Skeletal muscle satellite cell (primary cell): Measurements from ENCODE around the gene GPC3.

Experiments used
- H3K27me3 ChIP-seq: 2 replicates; pipeline ENCODE4 v1.7.0; 2013; ENCODE audit warnings: low read length; ENCODE audit not compliant: control insufficient read depth, insufficient read depth
- H3K36me3 ChIP-seq: 2 replicates; pipeline ENCODE4 v1.7.0; 2013; ENCODE audit warnings: mild to moderate bottlenecking, control low read depth, low read length; ENCODE audit not compliant: insufficient read depth
- H3K4me1 ChIP-seq: 2 replicates; pipeline ENCODE4 v1.7.0; 2013; ENCODE audit warnings: low read length; ENCODE audit not compliant: control insufficient read depth, insufficient read depth
- H3K4me2 ChIP-seq: 2 replicates; pipeline ENCODE4 v1.7.0; 2013; ENCODE audit warnings: mild to moderate bottlenecking, low read length
- H3K4me3 ChIP-seq: 2 replicates; pipeline ENCODE4 v1.7.0; 2013; ENCODE audit warnings: low read length
- H3K9ac ChIP-seq: 2 replicates; pipeline ENCODE4 v1.7.0; 2013; ENCODE audit warnings: mild to moderate bottlenecking, low read depth, low read length, moderate library complexity
- H3K9me3 ChIP-seq: replicated peaks from 2 replicates; pipeline ENCODE4 v1.7.0; 2013; ENCODE audit warnings: mild to moderate bottlenecking, control low read depth, low read length

GPC3 gene

DNA sequence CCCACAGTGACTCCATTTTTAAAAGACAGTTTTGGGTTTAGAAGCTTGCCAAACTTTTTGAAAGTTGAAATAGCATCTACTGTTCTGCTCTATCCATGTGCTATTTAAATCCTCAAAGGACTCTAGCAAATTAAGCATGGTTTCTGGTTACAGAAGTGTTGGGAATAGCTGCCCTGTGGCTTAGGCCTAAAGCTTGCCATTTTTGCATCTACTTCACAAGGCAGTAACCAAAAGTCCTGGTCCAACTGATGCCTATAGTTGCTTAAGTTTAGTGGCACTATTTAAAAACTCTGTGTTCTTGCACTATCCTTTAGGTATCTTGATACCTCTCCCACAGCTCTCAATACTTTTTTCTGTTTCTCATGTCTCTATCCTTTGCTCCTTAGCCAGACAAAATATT is 319.1 kb downstream of the GPC3 start:
- H3K9ac ChIP-seq: no peak overlapping the region
- no peak overlapping the region for H3K4me3 ChIP-seq
- H3K9me3 ChIP-seq: no peaks in the 10 kb centered on the region
- no peaks in the 10 kb centered on the region for H3K4me1 ChIP-seq
- H3K36me3 ChIP-seq: no peaks in the 10 kb centered on the region
- H3K4me2 ChIP-seq: no peak overlapping the region
- peaks cover 13% of the 10 kb centered on the region for H3K27me3 ChIP-seq

DNA sequence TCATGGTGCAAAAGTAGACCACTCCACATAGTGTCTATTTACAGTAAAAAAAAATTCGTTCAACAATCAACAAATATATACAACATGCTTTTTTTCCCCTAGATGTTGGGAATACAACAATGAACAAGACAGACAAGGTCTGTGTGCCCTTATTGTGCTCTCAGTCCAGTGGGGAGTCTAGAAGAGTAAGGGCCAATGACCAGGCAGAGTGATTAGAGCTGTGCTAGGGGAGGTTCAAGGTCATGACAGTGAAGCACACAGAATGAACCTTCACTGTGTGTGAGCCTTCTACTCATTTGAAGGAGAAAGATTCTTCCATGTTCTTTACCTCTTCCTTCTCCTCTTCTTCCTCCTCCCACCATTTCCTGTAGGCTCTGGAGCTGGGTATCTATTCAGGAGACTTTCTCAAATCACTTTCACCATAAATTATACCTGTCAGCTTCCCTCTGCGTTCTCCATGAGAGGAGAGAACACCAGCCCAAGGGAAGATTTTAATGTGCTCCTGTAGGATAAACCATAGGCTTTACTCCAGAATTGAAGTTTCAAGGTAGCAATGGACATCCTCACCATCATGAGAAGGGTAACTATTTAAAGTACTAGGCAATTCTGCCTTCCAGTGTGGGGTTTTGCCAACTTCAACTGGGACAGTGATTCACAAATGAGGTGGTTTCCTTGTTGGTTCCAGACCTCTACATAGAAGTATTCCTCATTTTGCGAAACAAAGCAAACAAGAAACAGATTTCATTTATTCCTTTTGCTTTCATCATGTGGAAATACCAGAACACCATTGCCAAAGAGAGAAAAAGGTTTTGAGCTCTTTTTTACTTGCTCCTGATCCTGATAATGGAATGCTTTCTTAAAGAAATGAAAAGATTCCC is 323.2 kb downstream of the GPC3 start:
- Histone ChIP-seq H3K4me1 (peaks cover 6% of the 10 kb centered on the region), H3K27me3 (peaks cover 10% of the 10 kb centered on the region), H3K9ac (no peak overlapping the region), H3K36me3 (no peaks in the 10 kb centered on the region), H3K4me3 (no peak overlapping the region), H3K4me2 (no peak overlapping the region), H3K9me3 (no peaks in the 10 kb centered on the region)

DNA sequence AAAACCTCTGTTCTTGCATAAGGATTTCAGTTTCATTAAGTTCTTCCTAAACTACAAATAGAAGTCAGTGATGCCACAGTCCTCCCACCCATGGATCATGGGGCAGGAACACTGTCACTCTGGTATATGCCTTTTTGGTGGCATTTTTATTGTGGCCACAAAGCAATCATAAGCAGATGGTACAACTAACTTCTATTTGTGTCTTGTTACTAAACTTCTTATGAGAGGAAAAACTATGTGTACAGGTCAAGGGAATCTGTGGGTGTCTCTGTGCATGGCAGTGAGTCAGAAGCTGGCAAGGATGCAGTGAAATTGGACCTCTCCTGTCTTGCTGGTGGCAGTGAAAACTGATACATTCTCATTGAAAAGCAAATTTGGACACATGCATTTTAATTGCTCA is 325.1 kb downstream of the GPC3 start:
- Histone ChIP-seq H3K9me3 (no peaks in the 10 kb centered on the region), H3K27me3 (peaks cover 19% of the 10 kb centered on the region), H3K36me3 (no peaks in the 10 kb centered on the region), H3K4me2 (no peak overlapping the region), H3K9ac (no peak overlapping the region), H3K4me3 (no peak overlapping the region), H3K4me1 (peaks cover 8% of the 10 kb centered on the region)

DNA sequence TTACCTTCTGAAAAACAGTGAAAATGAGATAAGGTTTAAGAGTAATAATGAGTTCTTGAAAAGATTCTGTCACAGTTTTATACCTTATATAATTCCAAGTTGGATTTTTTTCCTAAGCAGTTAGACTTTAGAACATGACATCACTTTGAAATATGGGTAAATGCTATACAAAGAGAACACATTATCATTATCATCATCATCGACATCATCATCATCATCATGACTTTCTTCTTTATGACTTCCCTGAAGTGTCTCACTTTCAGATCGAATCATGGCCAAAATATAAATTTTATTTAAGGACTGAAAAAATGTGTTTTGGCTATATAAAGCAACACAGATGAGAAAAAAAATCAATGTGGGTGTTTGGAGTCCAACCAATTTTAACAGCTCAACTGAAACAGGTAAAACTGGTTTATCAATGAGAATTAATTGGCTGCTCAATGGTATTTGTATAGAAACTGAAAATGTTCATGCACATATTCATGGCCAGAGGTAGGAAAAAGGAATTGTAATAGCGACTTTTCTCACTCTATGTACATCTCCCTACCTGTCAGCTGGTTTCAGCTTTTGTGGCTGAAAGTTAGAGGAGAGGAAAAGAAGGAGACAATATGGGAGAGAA is 327.0 kb downstream of the GPC3 start:
- no peak overlapping the region for H3K4me3 ChIP-seq
- H3K36me3 ChIP-seq: no peaks in the 10 kb centered on the region
- no peaks in the 10 kb centered on the region for H3K9me3 ChIP-seq
- peaks cover 15% of the 10 kb centered on the region for H3K27me3 ChIP-seq
- no peak overlapping the region for H3K4me2 ChIP-seq
- no peak overlapping the region for H3K9ac ChIP-seq
- peaks cover 12% of the 10 kb centered on the region for H3K4me1 ChIP-seq

DNA sequence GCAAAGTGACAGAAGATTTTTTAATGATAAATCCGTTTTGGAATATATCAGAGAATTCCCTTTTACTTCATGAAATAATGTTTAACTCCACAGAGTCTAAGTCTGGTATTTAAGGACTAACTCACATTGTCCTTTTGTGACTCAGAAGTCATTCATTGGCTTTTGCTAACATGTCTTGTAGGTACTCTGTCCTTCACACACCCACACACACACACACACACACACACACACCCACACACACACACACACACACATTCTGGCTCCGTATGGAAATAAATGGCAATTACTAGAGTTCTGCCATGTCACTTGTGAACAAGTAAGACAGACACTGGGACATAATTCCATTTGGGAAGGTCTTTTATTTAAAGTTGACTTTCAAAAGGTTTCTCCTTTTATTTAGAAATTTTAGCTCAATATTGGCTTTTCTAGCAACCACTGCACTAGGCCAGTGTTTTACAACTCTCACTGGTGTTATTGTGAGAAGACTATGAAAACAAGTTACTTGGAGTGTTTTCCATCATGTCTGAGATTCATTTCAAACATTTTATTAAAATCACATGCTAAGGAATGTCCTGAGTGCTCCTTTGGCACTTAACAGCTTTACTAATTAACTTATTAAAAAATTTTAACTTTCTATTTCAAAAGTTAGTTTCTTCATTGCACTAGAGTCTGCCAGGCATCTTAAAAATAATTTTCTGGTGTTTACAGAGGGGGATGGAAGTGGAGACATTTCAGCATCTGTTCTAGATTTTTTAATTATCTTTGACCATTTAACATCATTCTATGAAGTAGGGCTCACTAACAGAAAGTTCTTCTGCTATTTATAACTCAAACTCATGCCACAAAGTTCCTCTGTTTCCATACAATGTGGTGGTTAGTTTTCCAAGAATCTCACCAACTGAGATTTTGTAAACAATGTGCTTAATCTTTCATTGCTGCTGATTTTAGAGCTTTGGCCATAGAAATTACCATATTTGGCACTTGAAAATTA is 329.8 kb downstream of the GPC3 start:
- no peak overlapping the region for H3K9ac ChIP-seq
- H3K27me3 ChIP-seq: peaks cover 12% of the 10 kb centered on the region
- peaks cover 12% of the 10 kb centered on the region for H3K4me1 ChIP-seq
- no peaks in the 10 kb centered on the region for H3K36me3 ChIP-seq
- no peaks in the 10 kb centered on the region for H3K9me3 ChIP-seq
- no peak overlapping the region for H3K4me2 ChIP-seq
- no peak overlapping the region for H3K4me3 ChIP-seq

DNA sequence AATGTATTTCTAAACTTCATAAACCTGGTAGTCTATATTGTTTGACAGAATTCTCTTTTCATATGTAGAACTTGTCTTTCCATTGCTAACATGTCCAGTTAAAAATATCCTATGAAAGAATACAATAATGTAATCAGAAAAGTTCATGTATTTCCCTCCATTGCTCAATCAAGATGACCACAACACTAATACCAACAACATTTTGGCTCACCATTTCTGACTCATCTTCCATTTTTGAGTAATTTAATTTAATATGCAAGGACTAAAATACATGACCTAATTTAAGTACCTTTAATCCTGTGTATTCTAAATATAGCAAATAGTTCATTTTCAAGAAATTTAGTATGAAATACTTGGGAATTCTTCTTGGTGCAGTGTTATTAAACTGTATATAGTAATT is 330.6 kb downstream of the GPC3 start:
- Histone ChIP-seq H3K4me3 (no peak overlapping the region), H3K9me3 (no peaks in the 10 kb centered on the region)

DNA sequence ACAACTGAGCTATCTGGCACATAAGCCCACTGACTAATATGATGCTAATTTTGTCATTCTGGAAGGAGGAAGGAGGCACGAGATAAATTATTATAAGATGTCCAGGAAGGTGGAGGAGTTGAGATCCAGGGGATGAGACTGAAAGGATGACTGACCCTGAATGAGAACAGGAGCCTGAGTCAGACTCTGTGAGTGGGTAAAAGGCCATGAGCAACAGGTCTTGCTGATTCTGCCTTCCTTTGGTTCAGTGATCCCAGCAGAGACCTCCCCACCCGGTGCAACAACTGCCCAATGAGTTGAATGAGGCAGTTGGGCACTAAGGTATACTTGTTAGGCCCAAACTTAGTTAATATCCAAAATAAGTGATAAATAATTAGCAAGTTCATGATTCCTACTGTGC is 332.0 kb downstream of the GPC3 start:
- Histone ChIP-seq H3K36me3 (no peaks in the 10 kb centered on the region), H3K27me3 (peaks cover 9% of the 10 kb centered on the region), H3K4me2 (no peak overlapping the region), H3K4me3 (no peak overlapping the region), H3K4me1 (peaks cover 6% of the 10 kb centered on the region), H3K9me3 (no peaks in the 10 kb centered on the region), H3K9ac (no peak overlapping the region)

More for the DNA sequence above, 330.6 kb downstream of the GPC3 start:
- Histone ChIP-seq H3K36me3 (no peaks in the 10 kb centered on the region), H3K4me1 (peaks cover 7% of the 10 kb centered on the region), H3K4me2 (no peak overlapping the region), H3K9ac (no peak overlapping the region), H3K27me3 (peaks cover 12% of the 10 kb centered on the region)

DNA sequence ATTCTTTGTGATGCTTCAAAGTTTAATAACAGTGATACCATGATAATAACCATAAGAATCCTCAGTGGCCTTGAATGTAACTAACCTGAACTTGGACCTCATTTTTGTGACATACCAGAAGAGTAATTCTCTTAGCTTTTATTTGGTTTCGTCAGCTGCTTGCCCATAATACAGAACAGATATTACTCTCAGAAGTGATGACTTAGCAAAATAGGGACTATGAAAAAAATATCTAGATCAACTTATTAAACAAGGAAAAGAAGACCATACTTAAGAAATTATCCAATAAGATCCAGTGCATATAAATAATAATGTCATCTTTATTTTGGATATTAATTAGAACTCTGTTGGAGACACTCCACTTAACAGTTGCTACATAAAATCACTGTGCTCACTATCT is 333.2 kb downstream of the GPC3 start:
- Histone ChIP-seq H3K9me3 (no peaks in the 10 kb centered on the region), H3K4me2 (no peak overlapping the region), H3K4me3 (no peak overlapping the region), H3K36me3 (no peaks in the 10 kb centered on the region), H3K27me3 (peaks cover 9% of the 10 kb centered on the region), H3K9ac (no peak overlapping the region), H3K4me1 (peaks cover 6% of the 10 kb centered on the region)

DNA sequence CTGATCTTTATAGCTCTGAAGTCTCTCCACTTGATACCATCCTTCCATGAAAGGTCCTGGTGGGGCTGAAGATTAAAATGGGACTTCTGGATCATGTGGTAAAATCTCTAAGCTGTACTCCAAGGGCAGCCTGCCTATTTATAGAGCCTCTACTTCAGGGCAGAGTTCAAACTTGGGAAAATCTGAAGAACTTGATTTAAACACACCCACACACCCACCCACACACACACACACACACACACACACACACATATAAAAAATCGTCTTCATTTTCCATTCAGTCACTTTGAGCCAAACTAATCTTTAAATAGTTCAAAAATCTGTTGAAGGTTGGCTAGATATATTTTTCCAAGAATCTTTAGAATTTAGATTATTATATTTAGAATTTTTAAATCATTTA is 335.2 kb downstream of the GPC3 start:
- no peak overlapping the region for H3K4me3 ChIP-seq
- H3K4me1 ChIP-seq: peaks cover 8% of the 10 kb centered on the region
- no peak overlapping the region for H3K4me2 ChIP-seq
- H3K9ac ChIP-seq: no peak overlapping the region
- no peaks in the 10 kb centered on the region for H3K36me3 ChIP-seq
- H3K27me3 ChIP-seq: no peaks in the 10 kb centered on the region
- H3K9me3 ChIP-seq: no peaks in the 10 kb centered on the region

DNA sequence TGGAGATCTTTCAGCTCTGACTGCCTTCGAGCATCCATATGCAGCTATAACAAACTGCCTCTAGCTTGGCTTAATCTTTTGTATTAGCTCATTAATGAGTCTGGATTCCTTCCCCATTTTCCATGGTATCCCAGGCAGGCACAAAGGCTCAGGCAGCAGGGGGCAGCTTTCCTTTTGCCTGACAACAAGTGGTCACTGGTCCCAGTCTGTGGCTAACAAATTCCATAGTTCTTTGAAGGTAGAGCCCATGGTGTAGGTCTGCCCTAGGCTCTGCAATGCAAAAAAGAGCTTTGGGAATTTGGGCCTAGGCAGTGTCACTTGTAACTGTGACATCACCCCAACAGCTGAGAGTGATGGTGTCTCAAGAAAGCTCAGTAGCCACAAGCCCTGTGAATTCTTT is 335.7 kb downstream of the GPC3 start:
- H3K4me2 ChIP-seq: no peak overlapping the region
- H3K36me3 ChIP-seq: no peaks in the 10 kb centered on the region
- no peak overlapping the region for H3K4me3 ChIP-seq
- H3K27me3 ChIP-seq: no peaks in the 10 kb centered on the region
- peaks cover 7% of the 10 kb centered on the region for H3K4me1 ChIP-seq
- H3K9me3 ChIP-seq: no peaks in the 10 kb centered on the region
- no peak overlapping the region for H3K9ac ChIP-seq

DNA sequence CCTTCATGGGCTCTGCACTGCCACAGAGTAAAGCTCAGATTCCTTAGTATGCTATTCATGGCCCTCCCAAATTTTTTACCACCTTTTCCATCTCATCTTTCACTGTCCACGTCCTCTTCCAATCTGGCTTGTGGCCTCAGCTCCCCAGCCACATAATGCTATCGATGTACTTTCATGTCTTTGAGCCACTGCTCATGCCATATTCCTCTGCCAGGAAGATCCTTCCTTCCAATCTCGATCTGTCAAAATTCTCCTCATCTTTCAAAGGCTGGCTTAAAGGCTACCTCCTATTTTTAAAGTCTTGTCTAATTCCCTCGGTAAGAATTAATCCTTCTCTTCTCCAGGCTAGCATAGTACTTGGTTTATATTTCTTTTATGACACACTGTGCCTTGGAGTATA is 336.8 kb downstream of the GPC3 start:
- no peak overlapping the region for H3K4me3 ChIP-seq
- H3K36me3 ChIP-seq: no peaks in the 10 kb centered on the region
- H3K4me1 ChIP-seq: peaks cover 4% of the 10 kb centered on the region
- no peaks in the 10 kb centered on the region for H3K27me3 ChIP-seq
- no peak overlapping the region for H3K9ac ChIP-seq
- no peak overlapping the region for H3K4me2 ChIP-seq
- no peaks in the 10 kb centered on the region for H3K9me3 ChIP-seq
